Nephron progenitor cell (in vitro differentiated cells): ENCODE results near the gene DHCR7.

Source experiments
- DNase-seq: peaks from one replicate; pipeline ENCODE4 v3.0.0; 2021
- H3K27ac Mint-ChIP-seq: 2 replicates; pipeline ENCODE4 v1.8.0; 2021; ENCODE audit warnings: mild to moderate bottlenecking, moderate library complexity, mixed read lengths
- H3K27me3 Mint-ChIP-seq: 2 replicates; pipeline ENCODE4 v1.8.0; 2021; ENCODE audit warnings: mild to moderate bottlenecking, low read depth, mixed read lengths; ENCODE audit not compliant: poor library complexity
- H3K36me3 Mint-ChIP-seq: 2 replicates; pipeline ENCODE4 v1.8.0; 2021; ENCODE audit warnings: low read depth, mixed read lengths
- H3K4me1 Mint-ChIP-seq: 2 replicates; pipeline ENCODE4 v1.8.0; 2021; ENCODE audit warnings: mixed read lengths
- H3K4me3 Mint-ChIP-seq: 2 replicates; pipeline ENCODE4 v1.8.0; 2021; ENCODE audit warnings: mild to moderate bottlenecking, moderate library complexity, mixed read lengths
- H3K9me3 Mint-ChIP-seq: 2 replicates; pipeline ENCODE4 v1.8.0; 2021; ENCODE audit warnings: mild to moderate bottlenecking, moderate library complexity, mixed read lengths
- CTCF ChIP-seq: fragments of 200-600 bp; sonication (generic); IDR thresholded peaks from 2 replicates; pipeline ENCODE4 v1.5.0; 2021; ENCODE audit warnings: antibody characterized with exemption

The DHCR7 gene

GRCh38 chr11:71470946-71471345 is 22.8 kb upstream of the DHCR7 start:
- H3K36me3 Mint-ChIP-seq, result peaks cover 32% of the 10 kb centered on the region
- H3K4me3 Mint-ChIP-seq, result no peak overlapping the region
- no peak for TF ChIP-seq CTCF
- peaks cover 21% of the 10 kb centered on the region for H3K4me1 Mint-ChIP-seq
- peaks cover 5% of the 10 kb centered on the region for H3K27me3 Mint-ChIP-seq
- peak overlapping the region; percentile 7 for H3K27ac Mint-ChIP-seq
- no peak for DNase-seq
- peaks cover 20% of the 10 kb centered on the region for H3K9me3 Mint-ChIP-seq

- DNase-seq, result no peak
- peaks cover 17% of the 10 kb centered on the region for H3K4me1 Mint-ChIP-seq
- no peak overlapping the region for H3K4me3 Mint-ChIP-seq
- TF ChIP-seq CTCF, result no peak
- peaks cover 34% of the 10 kb centered on the region for H3K36me3 Mint-ChIP-seq
- H3K27ac Mint-ChIP-seq, result no peak overlapping the region
- peaks cover 6% of the 10 kb centered on the region for H3K27me3 Mint-ChIP-seq
- H3K9me3 Mint-ChIP-seq, result peaks cover 20% of the 10 kb centered on the region
These were observed 19.0 kb upstream of the DHCR7 start for GRCh38 chr11:71467164-71467563.

GRCh38 chr11:71466358-71466757 is 18.2 kb upstream of the DHCR7 start:
- no peak for DNase-seq
- peaks cover 20% of the 10 kb centered on the region for H3K9me3 Mint-ChIP-seq
- H3K36me3 Mint-ChIP-seq, result peaks cover 35% of the 10 kb centered on the region
- TF ChIP-seq CTCF, result no peak
- no peak overlapping the region for H3K4me3 Mint-ChIP-seq
- peak overlapping the region; percentile 65 for H3K27ac Mint-ChIP-seq
- H3K4me1 Mint-ChIP-seq, result peaks cover 15% of the 10 kb centered on the region
- peaks cover 6% of the 10 kb centered on the region for H3K27me3 Mint-ChIP-seq

GRCh38 chr11:71465054-71465453 is 16.9 kb upstream of the DHCR7 start:
- peaks cover 6% of the 10 kb centered on the region for H3K27me3 Mint-ChIP-seq
- no peak for TF ChIP-seq CTCF
- DNase-seq, result no peak
- H3K4me3 Mint-ChIP-seq, result no peak overlapping the region
- H3K36me3 Mint-ChIP-seq, result peaks cover 45% of the 10 kb centered on the region
- no peak overlapping the region for H3K27ac Mint-ChIP-seq
- H3K4me1 Mint-ChIP-seq, result peaks cover 9% of the 10 kb centered on the region
- peaks cover 20% of the 10 kb centered on the region for H3K9me3 Mint-ChIP-seq

GRCh38 chr11:71463331-71464211 is 15.4 kb upstream of the DHCR7 start:
- Mint-ChIP-seq H3K4me3 (no peak overlapping the region), H3K27me3 (peaks cover 6% of the 10 kb centered on the region), H3K27ac (peak overlapping the region; percentile 85), H3K9me3 (peaks cover 12% of the 10 kb centered on the region), H3K4me1 (peaks cover 13% of the 10 kb centered on the region), H3K36me3 (peaks cover 36% of the 10 kb centered on the region)
- TF ChIP-seq CTCF, result no peak
- no peak for DNase-seq

GRCh38 chr11:71462726-71463125 is 14.5 kb upstream of the DHCR7 start:
- H3K27ac Mint-ChIP-seq, result peak overlapping the region; percentile 85
- no peak for TF ChIP-seq CTCF
- H3K27me3 Mint-ChIP-seq, result peaks cover 6% of the 10 kb centered on the region
- H3K4me1 Mint-ChIP-seq, result peaks cover 13% of the 10 kb centered on the region
- peaks cover 33% of the 10 kb centered on the region for H3K36me3 Mint-ChIP-seq
- no peak for DNase-seq
- no peak overlapping the region for H3K4me3 Mint-ChIP-seq
- H3K9me3 Mint-ChIP-seq, result peaks cover 3% of the 10 kb centered on the region
